Ascending aorta (tissue), 2 donors: ENCODE data around the gene SACS. TPM values are rescaled to one million over a fixed set of nuclear protein-coding genes. Genes with fewer than 3 reads are reported as not detected.

Experiments used
- DNase-seq, 2 donors: peaks; one replicate each; pipeline ENCODE4 v3.0.0-alpha.2; 2019; ENCODE audit warnings: low spot score in 2 of 2
- H3K27ac ChIP-seq, 2 donors: fragments of 200-600 bp; sonication (generic); one replicate each; pipeline ENCODE4 v1.5.1; 2016 to 2017; ENCODE audit warnings: mild to moderate bottlenecking in 1 of 2
- H3K27me3 ChIP-seq: fragments of 200-600 bp; sonication (generic); one replicate; pipeline ENCODE4 v1.5.1; 2017
- H3K36me3 ChIP-seq, 2 donors: fragments of 200-600 bp; sonication (generic); one replicate each; pipeline ENCODE4 v1.5.1; 2016
- H3K4me1 ChIP-seq, 2 donors: fragments of 200-600 bp; sonication (generic); one replicate each; pipeline ENCODE4 v1.5.1; 2016 to 2017; ENCODE audit warnings: mild to moderate bottlenecking in 1 of 2
- H3K4me3 ChIP-seq, 2 donors: fragments of 200-600 bp; sonication (generic); one replicate each; pipeline ENCODE4 v1.5.1; 2016 to 2017; ENCODE audit warnings: mild to moderate bottlenecking in 1 of 2
- H3K9me3 ChIP-seq, 2 donors: fragments of 200-600 bp; sonication (generic); one replicate each; pipeline ENCODE4 v1.5.1; 2016
- intact Hi-C: fragments of 100-400 bp; cut with DNase I; formaldehyde crosslinking; loops from one replicate; pipeline ENCODE4 v1.15.1; 2023
- total RNA-seq: library from RNA; depleted of rRNA; stranded (reverse); fragments of >200 nt; gene quantifications from one replicate; pipeline ENCODE4 v1.1.0, GENCODE V29; 2016
- TF ChIP-seq, protein P1 (sequence below), 3 experiments: fragments of 200-600 bp in 2 of 3; fragments of 450-650 bp in 1 of 3; sonication (generic) in 2 of 3; IDR thresholded peaks; one replicate each; pipeline ENCODE4 v1.5.1; 2016 to 2019; ENCODE audit warnings: antibody characterized with exemption in 3 of 3, mild to moderate bottlenecking in 1 of 3, moderate library complexity in 1 of 3

The SACS gene
- total RNA-seq, 1 donor from 2014 or later, result 13.1 TPM

DNA sequence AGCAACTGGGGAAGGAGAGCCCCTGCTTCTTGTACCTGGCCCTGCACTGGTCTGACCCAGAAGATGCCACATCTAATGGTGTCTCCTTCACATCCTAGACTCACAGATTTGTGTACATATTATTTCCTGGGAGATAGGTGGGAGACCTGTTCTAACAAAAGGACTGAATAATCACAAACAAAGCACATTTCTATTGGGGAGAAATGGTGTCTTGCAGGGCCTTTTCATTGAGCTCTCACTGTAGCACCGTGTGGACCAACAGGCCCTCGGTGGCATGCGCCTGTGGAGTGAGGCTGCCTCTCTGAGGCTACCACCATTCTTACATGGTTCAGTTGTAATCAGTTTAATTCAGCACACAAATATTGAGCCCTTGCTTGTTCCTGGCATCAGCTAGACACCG is 989 bp upstream of the SACS start:
- intact Hi-C loops, result no loop called here
- Histone ChIP-seq H3K4me1 (no peaks in the 10 kb centered on the region), H3K27ac (no peak overlapping the region), H3K36me3 (no peaks in the 10 kb centered on the region), H3K9me3 (no peaks in the 10 kb centered on the region), H3K27me3 (no peaks in the 10 kb centered on the region), H3K4me3 (no peak overlapping the region)
- no peak for DNase-seq
- TF ChIP-seq, protein P1, sequence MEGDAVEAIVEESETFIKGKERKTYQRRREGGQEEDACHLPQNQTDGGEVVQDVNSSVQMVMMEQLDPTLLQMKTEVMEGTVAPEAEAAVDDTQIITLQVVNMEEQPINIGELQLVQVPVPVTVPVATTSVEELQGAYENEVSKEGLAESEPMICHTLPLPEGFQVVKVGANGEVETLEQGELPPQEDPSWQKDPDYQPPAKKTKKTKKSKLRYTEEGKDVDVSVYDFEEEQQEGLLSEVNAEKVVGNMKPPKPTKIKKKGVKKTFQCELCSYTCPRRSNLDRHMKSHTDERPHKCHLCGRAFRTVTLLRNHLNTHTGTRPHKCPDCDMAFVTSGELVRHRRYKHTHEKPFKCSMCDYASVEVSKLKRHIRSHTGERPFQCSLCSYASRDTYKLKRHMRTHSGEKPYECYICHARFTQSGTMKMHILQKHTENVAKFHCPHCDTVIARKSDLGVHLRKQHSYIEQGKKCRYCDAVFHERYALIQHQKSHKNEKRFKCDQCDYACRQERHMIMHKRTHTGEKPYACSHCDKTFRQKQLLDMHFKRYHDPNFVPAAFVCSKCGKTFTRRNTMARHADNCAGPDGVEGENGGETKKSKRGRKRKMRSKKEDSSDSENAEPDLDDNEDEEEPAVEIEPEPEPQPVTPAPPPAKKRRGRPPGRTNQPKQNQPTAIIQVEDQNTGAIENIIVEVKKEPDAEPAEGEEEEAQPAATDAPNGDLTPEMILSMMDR (IDR thresholded peaks at IDR 0.05), result no peak

DNA sequence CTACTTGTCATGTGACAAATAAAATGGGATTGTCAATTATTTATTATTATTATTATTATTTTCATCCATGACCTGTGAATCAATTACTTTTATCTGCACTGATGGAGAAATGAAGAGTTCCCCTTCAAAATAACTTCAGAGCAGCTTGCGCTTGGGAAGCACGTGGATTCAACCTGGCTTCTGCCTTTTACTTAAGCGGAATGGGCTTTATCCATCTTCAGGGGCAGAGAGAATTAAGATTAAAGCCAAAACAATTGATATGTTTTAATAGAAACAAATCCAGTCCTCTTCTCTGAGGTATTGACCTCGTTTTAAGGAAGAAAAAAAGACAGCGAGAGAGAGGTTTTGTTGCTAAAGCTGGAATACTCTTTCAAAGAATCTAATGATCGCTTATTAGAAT is 876 bp downstream of the SACS start:
- intact Hi-C loops, result loop anchor here (2.0 kb wide), 1 partner anchor 28 kb away; no protein-coding TSS in a partner anchor
- Histone ChIP-seq H3K4me3 (peak overlapping the region; percentile 55 to 71), H3K27ac (peak overlapping the region; percentile 42 to 51)

DNA sequence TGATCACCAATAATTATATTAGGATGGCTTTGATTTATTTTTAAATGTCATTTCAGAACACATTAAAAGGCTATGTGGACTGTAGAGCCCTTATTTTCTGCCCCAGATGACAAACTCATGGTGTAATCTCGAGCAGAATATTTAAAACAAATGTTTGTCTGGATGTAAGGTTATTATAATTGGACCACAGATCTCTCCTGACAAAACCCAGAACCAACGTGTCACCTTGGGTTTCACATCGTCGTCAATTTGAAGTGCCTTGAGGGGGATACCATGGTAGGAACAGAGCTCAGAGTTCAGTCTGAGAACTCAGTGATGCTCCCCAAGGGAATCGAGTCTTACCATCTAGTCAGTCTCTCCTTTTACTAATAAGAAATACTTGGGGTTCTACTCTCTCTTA is 2.8 kb downstream of the SACS start:
- Histone ChIP-seq H3K27ac (no peak overlapping the region), H3K4me1 (peaks cover 4 to 18% of the 10 kb centered on the region in 2 donors), H3K9me3 (no peaks in the 10 kb centered on the region), H3K27me3 (no peaks in the 10 kb centered on the region), H3K4me3 (no peak overlapping the region), H3K36me3 (no peaks in the 10 kb centered on the region)
- TF ChIP-seq, protein P1 (IDR thresholded peaks at IDR 0.05), result no peak
- intact Hi-C loops, result no loop called here
- DNase-seq, result no peak

More for the DNA sequence above, 876 bp downstream of the SACS start:
- TF ChIP-seq, protein P1 (IDR thresholded peaks at IDR 0.05), result no peak
- no peaks in the 10 kb centered on the region for H3K9me3 ChIP-seq
- peaks cover 0 to 7% of the 10 kb centered on the region in 2 donors for H3K4me1 ChIP-seq
- no peaks in the 10 kb centered on the region for H3K27me3 ChIP-seq
- no peaks in the 10 kb centered on the region for H3K36me3 ChIP-seq
- no peak for DNase-seq

DNA sequence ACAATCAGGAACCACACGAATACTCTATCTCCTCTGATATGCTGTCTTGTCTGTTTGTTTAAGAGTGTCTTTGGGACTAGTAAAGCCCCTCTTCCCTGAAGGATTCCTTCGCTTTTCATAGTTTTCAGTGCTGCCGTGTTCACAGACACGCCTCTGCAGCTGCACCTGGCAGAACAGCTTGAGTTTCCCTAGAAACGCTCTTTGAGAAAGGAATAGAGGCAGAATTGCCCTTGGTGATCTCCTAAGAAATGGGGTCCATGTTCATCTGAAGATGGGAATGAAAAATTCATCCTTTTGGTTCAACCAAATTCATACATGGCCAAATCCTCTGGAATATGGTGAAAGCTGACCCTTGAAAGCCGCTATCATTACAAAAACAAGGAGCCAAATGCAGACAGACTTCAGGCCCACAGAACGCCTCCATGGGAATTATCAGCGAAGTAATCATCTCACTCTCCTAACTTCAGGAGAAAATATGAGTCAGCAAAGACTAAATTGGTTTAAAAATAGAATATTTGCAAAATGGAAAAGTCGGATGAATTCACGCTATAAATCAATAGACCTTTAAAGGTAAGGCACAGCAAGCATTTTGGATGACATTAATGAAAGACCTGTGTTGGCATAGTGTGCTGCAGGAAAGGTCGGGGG is 5.5 kb downstream of the SACS start:
- Histone ChIP-seq H3K27ac (peak overlapping the region; percentile 78 to 88), H3K4me3 (peak overlapping the region; percentile 24 to 47), H3K4me1 (peaks cover 4 to 18% of the 10 kb centered on the region in 2 donors), H3K9me3 (no peaks in the 10 kb centered on the region), H3K36me3 (no peaks in the 10 kb centered on the region), H3K27me3 (no peaks in the 10 kb centered on the region)
- intact Hi-C loops, result loop anchor here (1.0 to 5.0 kb wide), 3 partner anchors 38 to 106 kb away; no protein-coding TSS in a partner anchor
- TF ChIP-seq, protein P1 (IDR thresholded peaks at IDR 0.05), result no peak
- no peak for DNase-seq

DNA sequence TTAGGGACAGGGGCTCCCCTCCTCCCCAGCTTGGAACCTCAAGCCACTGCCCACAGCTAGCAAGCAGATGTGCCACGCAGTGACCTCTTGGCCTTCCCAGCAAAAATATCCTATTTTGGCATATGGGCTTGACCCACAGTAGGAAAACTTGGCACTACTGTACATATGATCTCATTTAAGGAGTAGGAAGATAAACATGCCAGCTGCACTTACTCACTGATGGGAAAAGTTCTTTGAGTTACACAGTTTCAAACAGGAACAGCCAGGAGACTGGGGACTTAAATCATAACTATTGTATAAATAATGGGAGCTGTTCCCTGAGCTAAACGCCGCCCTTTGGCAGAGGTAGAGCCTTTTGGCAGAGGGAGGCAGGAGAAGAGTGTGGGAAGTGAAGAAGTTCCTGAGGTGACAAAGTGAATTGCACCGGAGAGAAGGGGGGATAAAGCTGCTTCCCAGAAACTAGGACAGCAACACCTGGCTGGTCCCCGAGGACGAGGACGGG is 6.1 kb downstream of the SACS start:
- Histone ChIP-seq H3K36me3 (no peaks in the 10 kb centered on the region), H3K4me3 (peak overlapping the region; percentile 24 to 47), H3K4me1 (peaks cover 4 to 18% of the 10 kb centered on the region in 2 donors), H3K27me3 (no peaks in the 10 kb centered on the region), H3K27ac (peak overlapping the region; percentile 78 to 88), H3K9me3 (no peaks in the 10 kb centered on the region)
- TF ChIP-seq, protein P1 (IDR thresholded peaks at IDR 0.05), result no peak
- peak in 1 of 2 donors; percentile 88 for DNase-seq
- intact Hi-C loops, result loop anchor here (1.0 to 5.0 kb wide), 3 partner anchors 39 to 105 kb away; no protein-coding TSS in a partner anchor
